GM18909 (cell line): ENCODE data around the gene HCST.
"Not testable (repeated sequence)": the region's sequence is repeated elsewhere in the genome, so short reads cannot be mapped to it uniquely, and the experiment has no call there.

Experiments used
- ATAC-seq: cut with Tn5 transposase; IDR thresholded peaks from one replicate; pipeline ENCODE4 v1.9.1; 2021; ENCODE audit warnings: mild to moderate bottlenecking; ENCODE audit not compliant: unreplicated experiment, poor library complexity

HCST gene

GRCh38 chr19:35901854-35902661 lies at the start of gene HCST:
Gene HCST, plus strand, starts transcription at chr19:35902529. Its CDS starts 65 bp downstream, at chr19:35902594.
- no peak for ATAC-seq

GRCh38 chr19:35853038-35853756 lies 49.1 kb upstream of the HCST start:
- no peak for ATAC-seq

GRCh38 chr19:35856546-35857149 lies 45.7 kb upstream of the HCST start, which contains the start of gene KIRREL2:
Gene KIRREL2, plus strand, starts transcription at chr19:35856911. Its CDS starts 209 bp downstream, at chr19:35857120.
- ATAC-seq, result no peak

- no peak for ATAC-seq
Measured at GRCh38 chr19:35858311-35858710, 44.0 kb upstream of the HCST start.

GRCh38 chr19:35859414-35859813 lies 42.9 kb upstream of the HCST start:
- ATAC-seq, result no peak

GRCh38 chr19:35860436-35860817 lies 41.9 kb upstream of the HCST start:
- no peak for ATAC-seq

GRCh38 chr19:35860818-35861639 lies 41.3 kb upstream of the HCST start:
- ATAC-seq, result no peak

GRCh38 chr19:35861640-35862160 lies 40.6 kb upstream of the HCST start:
- no peak for ATAC-seq

GRCh38 chr19:35862528-35862927 lies 39.8 kb upstream of the HCST start:
- no peak for ATAC-seq

GRCh38 chr19:35863018-35863417 lies 39.3 kb upstream of the HCST start:
- ATAC-seq, result no peak

GRCh38 chr19:35868172-35868822 lies 34.0 kb upstream of the HCST start, which contains the start of gene APLP1:
Gene APLP1, plus strand, starts transcription at chr19:35868574. Its CDS starts 63 bp downstream, at chr19:35868637.
- no peak for ATAC-seq

GRCh38 chr19:35868823-35869326 lies 33.5 kb upstream of the HCST start:
- ATAC-seq, result no peak

GRCh38 chr19:35869327-35870123 lies 32.8 kb upstream of the HCST start:
- peak; percentile 60 for ATAC-seq

GRCh38 chr19:35870124-35870736 lies 32.1 kb upstream of the HCST start:
- ATAC-seq, result not testable (repeated sequence)

- no peak for ATAC-seq
Measured at GRCh38 chr19:35870798-35871197, 31.5 kb upstream of the HCST start.

- no peak for ATAC-seq
Measured at GRCh38 chr19:35871611-35872010, 30.7 kb upstream of the HCST start.

GRCh38 chr19:35872180-35872579 lies 30.1 kb upstream of the HCST start:
- ATAC-seq, result no peak

GRCh38 chr19:35874392-35874930 lies 27.9 kb upstream of the HCST start:
- no peak for ATAC-seq
